ENCODE data around the gene GSG1L.

DNA sequence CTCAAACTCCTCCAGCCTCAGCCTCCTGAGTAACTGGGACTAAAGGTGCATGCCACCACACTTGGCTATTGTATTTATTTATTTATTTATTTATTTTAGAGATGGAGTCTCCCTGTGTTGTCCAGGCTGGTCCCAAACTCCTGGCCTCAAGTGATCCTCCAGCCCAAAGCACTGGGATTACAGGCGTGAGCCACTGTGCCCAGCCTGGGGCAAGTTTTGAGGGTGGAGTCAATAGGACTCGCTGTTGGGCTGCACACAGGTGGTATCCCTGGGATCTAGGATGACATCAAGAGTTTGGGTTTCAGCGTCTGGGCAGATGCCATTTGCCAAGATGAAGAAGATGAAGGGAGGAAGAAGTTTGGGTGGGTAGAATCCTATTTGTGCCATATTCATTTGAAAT is 213.9 kb downstream of the GSG1L start:
- TF ChIP-seq U2AF1 (optimal IDR thresholded peaks at IDR 0.05; ENCODE audit: low read depth, low read length): no peak
- no peak for TF ChIP-seq CTCF (IDR thresholded peaks at IDR 0.05 in 2 of 3, conservative IDR thresholded peaks at IDR 0.05 in 1 of 3; ENCODE audit: insufficient read depth in 2 of 3, low read depth in 1 of 3, low read length in 3 of 3)
- no peak for TF ChIP-seq MEIS2 (IDR thresholded peaks at IDR 0.05; ENCODE audit: partially characterized antibody)

Measured in K562 (cell line).